CD4-positive, alpha-beta T cell treated with Interleukin-4 for 1 hour (primary cell): ENCODE data around the gene SPHK2.
"Not testable (repeated sequence)": the region's sequence is repeated elsewhere in the genome, so short reads cannot be mapped to it uniquely, and the experiment has no call there.

ENCODE experiments used
- DNase-seq, 2 donors: peaks; one replicate each; pipeline ENCODE4 v3.0.0-alpha.2; 2020 to 2022

Gene SPHK2

DNA sequence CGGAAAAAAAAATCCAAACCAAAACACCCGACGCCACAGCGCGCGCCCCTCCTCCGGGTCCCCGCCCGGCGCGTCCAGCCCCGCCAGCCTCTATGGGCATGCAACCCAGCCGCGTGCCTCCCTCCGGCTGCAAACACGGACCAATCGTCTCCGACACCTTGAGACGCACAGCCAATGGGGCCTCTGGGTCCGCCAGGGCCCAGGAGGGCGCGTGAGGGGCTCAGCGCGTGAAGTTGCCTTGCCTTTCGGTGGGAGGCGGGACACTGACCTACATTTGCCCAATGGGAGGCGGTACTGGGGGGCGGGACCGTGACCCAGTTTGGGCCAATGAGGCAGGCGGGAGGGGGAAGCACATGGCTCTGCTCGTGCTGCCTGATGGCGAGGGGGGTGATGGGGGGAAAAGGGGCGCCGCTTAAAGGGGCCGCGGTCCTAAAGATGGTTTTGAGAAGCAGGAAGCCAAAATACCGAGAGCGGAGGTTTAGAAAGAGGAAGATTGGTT lies 18.2 kb downstream of the SPHK2 start:
- DNase-seq: peak; percentile 100

DNA sequence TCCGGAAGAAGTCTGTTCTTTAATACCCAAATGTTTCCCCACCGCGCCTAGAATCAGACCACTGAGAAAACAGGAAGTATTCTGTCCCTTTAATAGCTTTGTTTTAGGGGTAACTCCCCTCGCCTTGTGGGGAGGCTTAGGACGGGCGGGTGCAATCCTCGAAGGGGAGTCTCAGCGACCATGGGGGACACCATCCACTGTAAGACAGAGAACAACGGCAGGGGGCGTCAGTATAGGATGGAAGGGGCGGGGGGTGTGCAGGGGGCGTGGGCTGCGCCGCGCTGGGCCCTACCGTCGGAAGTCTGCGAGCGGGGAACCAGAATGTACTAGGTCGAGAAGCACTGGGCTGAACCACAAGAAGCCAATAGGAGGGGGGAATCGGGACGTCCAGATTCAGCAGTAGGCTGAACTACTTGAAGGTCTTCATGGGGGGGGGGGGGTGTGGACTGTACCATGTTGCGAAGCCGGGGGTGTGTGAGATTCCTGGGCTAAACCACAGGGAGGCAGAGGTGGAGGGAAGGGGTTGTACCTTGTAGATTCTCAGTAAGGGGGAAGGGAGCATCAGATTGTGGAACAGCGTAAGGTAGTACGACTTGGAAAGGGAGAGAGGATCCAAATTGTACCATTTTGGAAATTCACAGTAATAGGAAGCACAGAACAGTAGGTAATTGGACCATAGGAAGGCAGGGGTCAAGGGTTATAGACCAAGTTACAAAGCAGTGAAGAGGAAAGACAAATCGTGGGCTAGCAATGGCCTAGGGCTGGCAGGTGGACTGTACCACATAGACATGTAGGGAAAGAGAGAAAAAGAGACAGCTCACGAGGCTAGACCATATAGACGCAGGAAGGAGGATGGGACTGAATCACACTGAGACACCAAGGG lies 18.9 kb downstream of the SPHK2 start:
- peak; percentile 95 for DNase-seq

DNA sequence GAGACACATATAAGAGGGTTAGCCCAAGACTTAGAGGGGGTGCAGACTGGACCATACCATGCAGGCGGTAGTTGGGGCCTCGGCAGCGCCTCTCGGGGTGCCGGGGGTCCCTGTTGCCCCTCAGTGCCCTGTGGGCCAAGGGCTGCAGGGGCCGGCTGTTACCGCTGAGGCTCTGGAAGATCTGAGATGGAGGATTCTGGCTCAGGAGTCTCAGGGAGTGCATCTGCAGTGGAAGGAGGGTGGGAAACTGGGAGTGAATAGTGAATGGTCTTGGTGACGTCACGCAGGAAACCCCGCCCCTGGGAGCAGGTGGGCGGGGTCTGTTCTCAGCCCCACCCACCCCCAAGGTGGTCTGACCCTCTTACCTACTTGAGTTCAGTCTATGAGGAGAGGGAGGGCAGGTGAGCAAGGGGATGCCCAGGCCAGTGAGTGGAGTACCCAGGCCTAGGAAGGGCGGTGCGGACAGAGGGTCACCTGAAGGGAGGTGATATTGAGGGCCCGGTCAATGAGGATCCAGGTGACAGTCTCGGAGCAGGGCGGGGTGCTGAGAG lies 19.6 kb downstream of the SPHK2 start:
- DNase-seq: peak in 1 of 2 donors; percentile 35

DNA sequence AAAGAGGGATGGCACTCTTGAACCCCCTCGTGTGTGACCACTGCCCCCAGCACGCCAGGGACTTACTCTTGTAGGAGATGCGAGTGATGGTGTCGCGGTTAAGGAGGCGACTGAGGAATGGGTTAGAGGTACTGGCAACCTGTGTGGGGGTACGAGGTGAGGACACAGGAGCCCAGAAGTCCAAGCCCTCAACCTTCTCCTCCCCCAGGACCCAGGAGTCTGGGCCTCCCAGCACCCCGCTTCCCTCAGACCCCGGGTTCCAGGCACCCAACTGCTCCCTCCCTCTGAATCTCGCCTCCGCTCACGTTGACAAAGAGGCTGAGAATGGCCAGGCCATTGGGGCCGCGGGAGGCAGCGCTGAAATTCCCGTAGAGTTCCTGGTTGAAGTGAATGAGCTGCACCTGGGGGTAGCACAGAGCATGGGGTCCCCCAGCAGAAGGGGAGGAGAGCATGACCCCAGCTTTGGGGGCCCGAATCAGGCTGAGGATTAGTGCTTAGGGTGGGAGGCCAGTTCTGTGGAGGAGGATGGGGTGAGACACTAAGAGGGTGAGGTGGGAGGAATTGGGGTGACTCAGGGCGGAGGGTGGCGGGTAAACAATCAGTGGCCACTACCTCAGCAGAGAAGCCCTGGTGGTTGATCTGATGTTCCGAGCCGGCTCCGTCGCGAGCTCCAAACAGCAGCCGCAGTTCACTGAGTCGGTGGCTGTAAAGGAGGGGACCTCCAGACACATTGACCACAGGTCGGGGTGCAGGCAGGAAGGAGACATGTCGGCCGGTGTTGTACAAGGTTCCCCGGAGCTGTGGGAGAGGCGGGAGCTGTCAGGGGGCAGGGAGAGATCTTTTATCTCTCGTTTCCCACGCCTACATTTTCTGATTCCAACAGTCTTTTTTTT lies 20.4 kb downstream of the SPHK2 start:
- peak; percentile 42 to 50 for DNase-seq

DNA sequence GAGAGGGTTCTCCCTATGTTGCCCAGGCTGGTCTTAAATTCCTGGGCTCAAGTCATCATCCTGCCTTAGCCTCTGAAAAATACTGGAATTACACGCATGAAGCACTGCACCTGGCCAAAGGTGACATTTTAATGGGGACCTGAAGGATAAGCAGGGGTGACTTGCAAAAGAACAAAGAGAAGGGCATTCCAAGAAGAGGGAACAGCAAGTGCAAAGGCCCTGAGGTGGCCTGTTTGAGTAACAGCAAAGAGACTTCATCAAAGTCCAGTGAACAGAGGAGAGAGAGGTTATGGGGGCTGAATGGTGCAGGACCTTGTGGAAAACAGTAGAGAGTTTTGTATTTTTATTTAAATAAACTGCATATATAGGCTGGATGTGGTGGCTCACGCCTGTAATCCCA lies 22.5 kb downstream of the SPHK2 start:
- no peak for DNase-seq

DNA sequence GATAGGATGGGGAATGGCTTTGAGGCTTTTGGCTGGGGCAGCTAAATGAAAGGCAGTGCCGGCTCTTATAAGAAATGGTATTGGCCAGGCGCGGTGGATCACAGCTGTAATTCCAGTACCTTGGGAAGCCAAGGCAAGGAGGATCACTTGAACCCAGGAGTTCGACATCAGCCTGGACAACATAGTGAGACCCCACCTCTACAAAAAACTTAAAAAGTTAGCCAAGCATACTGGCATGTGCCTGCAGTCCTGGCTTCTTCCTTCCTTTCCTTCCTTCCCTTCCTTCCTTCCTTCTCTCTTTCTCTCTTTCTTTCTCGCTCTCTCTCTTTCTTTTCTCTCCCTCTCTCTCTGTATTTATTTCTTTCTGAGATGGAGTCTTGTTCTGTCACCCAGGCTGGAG lies 23.6 kb downstream of the SPHK2 start:
- no peak for DNase-seq

DNA sequence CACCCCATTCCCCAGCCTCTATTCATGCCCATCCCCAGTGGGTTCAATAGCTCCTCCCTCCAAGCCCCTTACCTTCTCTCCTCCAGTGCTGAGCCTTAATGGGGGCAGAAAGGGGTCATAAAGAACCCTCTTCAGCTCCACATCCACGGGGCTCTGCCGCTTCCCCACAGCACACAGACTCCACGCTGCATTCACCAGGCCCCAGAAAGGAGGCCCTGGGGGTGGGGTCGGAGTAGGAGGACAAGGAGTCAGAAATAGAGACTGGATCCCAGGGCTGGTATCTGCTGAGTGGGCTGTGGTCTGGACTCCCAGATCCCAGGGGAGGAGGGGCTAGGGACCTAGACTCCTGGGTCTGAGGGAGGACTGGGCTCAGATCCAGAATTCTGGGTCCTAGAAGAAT lies 25.0 kb downstream of the SPHK2 start:
- no peak for DNase-seq

DNA sequence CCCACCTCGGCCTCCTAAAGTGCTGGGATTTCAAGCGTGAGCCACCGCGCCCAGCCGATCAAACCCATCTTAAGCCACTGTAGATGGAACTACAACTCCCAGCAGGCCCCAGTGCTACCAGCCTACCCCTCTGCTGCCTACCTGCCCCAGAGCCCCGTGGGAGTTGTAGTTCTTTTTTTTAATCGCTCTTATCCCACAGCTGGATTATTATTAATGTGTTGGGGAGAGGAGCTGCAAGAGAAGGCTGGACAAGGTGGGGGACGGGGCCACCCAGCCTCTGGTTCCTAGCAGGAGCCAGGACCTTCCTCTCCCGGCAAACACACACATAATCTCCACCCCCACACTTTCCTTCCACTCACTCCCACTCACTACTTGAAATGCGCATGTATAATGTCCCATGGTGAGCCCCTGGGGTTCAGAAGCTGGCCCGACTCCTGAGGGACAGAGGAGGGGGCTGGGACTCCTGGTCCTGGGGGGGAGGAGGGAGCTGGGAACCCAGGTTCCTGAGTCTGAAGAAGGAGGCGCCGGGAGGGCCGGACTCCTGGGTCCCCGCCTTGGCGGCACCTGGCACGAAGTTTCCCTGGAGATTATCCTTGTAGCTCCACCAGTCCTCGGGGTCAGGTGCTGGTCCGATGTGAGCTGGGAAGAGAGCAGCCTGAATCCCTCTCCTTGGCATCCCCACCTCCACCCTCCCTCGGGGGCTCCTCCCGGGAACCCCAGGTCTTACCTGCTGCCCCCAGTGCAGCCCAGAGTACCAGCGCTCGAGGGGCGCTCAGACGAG lies 25.7 kb downstream of the SPHK2 start:
- DNase-seq: peak; percentile 82 to 83

DNA sequence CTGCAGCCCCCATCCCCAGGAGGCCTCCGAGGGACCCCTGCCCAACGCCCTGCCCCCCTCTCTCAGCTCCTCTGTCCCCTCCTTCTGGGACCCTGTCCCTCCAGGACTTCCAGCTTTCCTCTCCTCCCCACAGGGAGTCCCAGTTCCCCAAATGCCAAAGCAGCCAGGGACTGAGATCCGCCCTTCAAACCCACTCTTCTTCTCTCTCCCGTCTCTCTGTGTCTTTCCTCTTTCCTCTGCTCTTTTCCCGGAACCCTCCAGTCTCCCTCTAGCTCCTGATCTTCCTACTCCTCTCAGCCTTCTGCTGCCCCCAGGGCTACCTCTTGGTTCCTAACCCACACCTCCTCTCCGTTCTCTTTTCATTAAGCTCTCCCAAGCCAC lies 26.3 kb downstream of the SPHK2 start:
- DNase-seq: no peak

DNA sequence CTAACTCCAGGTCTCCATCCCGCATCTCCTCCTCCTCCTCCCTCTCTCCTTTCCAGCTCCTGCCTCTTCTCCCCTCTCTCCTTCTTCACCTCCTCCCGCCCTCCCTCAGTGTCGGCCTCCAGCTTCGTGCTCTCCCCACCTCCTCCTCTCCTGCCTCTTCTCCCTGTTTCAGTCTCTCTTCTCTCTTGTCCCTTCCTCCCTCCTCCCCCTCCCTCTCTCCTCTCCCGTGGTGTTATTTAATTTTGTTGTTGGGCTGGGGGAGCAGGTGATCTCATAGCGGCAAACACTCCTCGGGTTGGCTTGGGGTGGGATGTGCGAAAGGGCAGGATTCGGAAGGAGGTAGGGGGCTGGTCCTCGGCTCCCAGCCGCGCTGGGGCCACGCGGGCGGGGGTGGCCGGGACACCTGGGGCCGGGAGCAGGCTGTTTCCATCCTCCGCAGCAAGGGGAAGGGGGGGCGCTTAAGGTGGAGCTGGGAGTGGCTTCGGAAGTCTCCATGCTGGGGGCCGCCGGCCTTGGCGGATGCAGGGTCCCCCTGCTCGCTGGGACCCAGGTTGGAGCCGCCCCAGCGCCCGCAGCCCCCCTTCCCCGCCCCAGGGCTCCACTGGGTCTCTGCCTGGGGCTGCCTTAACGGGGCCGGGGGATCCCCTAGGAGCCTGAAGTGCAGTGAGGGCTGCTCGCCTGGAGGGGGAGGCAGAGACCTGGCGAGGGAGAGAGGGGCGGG lies 26.9 kb downstream of the SPHK2 start, which contains the start of gene CA11:
Gene CA11, minus strand, starts transcription at position 187 of the 721 bp plus-strand sequence. CDS start 555 bp downstream, outside the sequence.
- DNase-seq: peak; percentile 93 to 95

DNA sequence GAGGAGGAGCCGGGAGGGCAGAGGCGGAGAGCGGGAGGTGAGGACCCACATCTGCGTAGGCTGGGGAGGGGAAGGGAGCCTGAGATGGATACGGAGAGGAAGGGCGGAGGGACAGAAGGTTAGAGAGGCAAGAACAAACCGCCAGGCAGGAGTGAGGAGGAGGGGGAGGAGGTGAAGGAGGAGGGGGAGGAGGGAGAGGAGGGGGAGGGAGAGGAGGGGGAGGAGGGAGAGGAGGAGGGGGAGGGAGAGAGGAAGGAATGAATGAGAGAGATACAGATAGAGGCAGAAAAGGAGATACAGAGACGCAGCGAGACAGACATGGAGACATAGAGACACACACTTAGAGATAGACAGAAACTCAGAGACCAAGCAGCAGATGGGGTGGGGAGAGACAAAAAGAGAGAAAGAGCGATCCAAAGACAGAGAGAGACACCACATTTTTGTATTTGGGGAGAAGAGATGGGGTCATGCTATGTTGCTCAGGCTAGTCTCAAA lies 27.5 kb downstream of the SPHK2 start:
- no peak for DNase-seq

DNA sequence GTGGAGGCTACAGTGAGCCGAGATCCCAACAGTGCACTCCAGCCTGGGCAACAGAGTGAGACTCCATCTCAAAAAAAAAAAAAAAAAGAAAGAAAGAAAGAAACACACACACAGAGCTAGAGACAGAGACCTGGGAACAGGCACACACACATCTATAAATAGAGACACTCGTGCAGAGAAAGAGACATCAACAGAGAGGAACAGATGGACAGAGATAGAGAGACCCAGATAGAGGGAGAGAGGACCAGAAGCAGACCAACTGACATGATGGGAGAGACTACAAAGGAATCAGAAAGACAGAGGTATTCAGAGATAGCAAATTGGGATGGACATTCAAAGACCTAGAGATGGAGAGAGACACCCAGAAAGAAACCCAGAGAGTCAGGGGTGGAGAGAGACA lies 28.8 kb downstream of the SPHK2 start:
- DNase-seq: no peak

DNA sequence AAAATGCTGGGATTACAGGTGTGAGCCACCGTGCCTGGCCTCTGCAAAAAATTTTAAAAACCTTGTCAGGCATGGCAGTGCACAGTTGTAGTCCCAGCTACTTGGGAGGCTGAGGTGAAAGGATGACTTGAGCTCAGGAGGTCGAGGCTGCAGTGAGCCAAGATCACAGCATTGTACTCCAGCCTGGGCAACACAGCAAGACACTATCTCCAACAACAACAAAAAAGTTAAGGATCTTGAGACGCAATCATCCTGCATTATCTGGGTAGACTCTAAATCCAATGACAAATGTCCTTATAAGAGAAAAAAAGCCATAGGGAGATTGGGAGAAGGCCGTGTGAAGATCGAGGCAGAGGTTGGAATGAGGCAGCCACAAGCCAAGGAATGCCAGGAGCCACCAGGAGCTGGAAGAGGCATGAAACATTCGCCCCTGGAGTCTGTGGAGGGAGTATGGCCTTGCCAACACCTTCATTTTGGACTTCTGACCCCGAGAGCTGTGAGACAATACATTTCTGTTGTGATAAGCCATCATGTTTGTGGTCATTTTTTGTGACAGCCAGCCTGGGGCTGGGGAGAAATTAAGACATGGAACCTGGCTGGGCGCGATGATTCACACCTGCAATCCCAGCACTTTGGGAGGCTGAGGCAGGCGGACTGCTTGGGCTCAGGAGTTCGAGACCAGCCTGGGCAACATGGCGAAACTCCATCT lies 31.8 kb downstream of the SPHK2 start:
- no peak for DNase-seq

DNA sequence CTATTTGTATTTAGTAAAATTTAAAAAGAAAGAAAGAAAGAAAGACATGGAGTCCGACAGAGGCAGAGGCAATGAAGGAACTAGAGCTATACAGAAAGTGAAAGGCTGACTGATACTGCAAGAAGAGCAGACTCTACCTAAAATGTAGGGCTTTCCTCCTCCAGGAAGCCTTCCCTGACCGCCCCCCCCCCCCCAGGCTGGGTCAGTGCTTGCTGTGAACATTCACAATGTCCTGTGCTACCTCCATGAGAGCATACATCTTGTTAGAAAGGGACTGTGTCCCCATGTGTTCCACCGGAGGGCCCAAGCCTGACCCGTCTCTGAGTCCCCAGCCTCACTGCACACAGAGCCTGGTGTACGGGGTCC lies 32.4 kb downstream of the SPHK2 start:
- no peak for DNase-seq

DNA sequence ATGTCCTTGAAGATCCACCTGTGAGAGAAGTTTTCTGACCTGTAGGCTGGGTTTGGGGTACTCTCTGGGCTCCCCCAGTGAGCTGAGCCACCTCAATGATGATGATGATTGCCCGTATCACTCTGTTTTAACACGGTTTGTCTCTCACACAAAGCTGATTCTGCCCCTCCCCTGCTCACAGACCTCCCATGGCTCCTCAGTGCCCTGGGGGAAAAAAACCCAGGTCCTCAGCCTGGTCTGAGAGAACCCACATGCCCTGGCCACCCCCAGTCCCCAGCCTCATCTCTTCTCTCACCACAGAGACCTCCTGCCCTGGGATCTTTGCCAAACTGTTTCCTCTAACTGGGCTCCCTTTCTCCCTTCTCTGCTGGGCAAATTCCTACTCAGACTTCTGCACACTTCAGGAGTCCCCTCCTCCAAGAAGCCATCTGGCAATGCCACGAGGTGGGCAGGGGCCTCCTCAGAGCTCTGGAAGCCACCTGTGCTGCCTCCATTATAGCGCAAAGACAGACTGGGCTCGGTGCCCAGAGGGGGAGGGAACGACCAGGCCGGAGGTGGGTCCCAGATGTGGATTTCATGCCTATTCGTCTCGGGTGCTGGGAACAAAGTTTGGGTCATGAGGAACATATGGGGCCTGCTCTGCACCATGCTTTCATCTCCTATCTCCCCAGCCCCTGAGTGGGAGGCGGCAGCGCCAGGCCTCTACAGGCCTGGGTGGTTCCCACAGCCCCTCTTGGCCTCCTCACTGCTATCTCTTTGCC lies 35.2 kb downstream of the SPHK2 start:
- DNase-seq: no peak

DNA sequence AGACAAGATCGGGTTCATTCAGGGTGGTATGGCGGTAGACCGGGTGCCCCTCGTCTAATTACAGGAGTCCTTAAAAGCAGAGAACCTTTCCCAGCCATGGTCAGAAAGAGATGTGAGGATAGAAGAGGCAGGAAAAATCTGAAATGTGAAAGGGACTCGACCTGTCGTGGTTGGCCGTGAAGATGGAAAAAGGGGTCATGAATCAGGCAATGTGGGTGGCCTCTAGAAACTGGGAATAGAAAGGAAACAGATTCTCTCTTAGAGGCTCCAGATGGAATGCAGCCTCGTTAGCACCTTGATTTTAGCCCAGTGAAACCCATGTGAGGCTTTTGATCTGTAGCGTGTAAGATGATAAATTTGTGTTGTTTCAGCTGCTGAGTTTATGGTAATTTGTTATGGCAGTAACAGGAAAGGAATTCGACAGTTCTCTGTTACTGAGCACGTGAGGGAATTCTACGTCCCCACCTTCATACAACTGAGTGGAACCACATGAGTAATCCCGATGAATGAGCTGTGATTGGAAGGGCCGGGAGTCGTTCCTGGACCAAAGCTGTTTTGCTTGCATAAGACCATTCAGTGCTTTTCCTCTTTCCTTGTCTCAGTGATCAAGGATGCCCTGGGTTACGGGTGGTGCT lies 37.7 kb downstream of the SPHK2 start:
- DNase-seq: no peak

DNA sequence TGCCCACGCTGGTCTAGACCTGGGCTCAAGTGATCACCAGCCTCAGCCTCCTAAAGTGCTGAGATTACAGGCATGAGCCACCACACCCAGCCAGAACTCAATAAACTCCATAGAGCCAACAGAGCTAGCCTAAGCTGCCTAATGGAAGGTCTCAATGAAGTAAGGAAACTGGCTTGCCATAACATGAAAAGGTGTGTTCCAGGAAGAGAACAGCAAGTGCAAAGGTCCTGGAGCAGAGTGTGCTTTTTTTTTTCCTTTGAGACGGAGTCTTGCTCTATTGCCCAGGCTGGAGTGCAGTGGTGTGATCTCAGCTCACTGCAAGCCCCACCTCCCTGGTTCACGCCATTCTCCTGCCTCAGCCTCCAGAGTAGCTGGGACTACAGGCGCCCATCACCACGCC lies 38.5 kb downstream of the SPHK2 start:
- DNase-seq: not testable (repeated sequence)

DNA sequence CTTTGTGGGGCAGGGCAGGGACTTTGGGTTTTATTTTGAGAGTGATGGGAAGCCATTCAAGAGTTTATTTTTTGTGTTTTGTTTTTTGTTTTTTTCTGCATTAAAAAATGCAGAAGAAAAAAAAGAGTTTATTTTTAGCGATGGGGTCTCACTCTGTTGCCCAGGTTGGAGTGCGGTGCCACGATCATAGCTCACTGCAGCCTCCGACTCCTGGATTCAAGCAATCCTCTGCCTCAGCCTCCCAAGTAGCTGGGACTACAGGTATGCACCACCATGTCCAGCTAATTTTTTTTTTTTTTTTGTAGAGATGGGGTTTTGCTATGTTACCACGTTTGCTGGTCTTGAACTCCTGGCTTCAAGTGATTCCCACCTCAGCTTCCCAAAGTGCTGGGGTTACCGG lies 39.2 kb downstream of the SPHK2 start:
- DNase-seq: no peak

DNA sequence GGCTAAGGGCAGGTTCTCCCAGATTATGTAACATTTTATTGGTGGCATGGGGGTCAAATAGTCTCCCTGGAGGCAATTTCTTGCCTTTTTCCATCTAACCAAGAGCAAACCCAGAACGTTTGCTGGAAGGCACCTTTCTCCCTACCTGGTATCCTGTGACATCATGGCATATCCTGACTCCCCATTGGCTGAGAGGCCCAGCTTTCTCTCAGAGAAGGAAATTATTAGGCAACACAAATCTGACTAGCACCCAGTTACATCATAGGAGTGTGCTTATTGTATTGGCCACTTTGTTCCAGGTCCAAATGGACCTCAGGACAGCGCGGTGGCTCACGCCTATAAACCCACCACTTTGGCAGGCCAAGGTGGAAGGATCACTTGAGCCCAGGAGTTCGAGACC lies 40.5 kb downstream of the SPHK2 start:
- DNase-seq: peak in 1 of 2 donors; percentile 39
